SU-DHL-6 (cell line): ENCODE data around the gene VTA1.

Experiments used
- H2AFZ ChIP-seq: fragments of 200-600 bp; sonication (generic); 2 replicates; pipeline ENCODE4 v1.6.1; 2014; ENCODE audit warnings: low read depth, mild to moderate bottlenecking, moderate library complexity, mixed read lengths, antibody characterized with exemption, low read length; ENCODE audit not compliant: severe bottlenecking
- H3F3A ChIP-seq: fragments of 200-600 bp; shearing (Covaris generic); 2 replicates; pipeline ENCODE4 v1.6.0; 2016; ENCODE audit warnings: antibody characterized with exemption, mild to moderate bottlenecking; ENCODE audit not compliant: insufficient read depth
- H3K27ac ChIP-seq: fragments of 200-600 bp; sonication (generic); 2 replicates; pipeline ENCODE4 v1.5.1; 2016; ENCODE audit warnings: low read depth, mild to moderate bottlenecking, low read length, moderate library complexity, mixed read lengths
- H3K27me3 ChIP-seq: fragments of 200-600 bp; sonication (generic), shearing (Covaris generic); 2 replicates; pipeline ENCODE4 v1.6.0; 2014; ENCODE audit warnings: mild to moderate bottlenecking, low read length
- H3K36me3 ChIP-seq: fragments of 200-600 bp; sonication (generic); 2 replicates; pipeline ENCODE4 v1.6.1; 2014; ENCODE audit warnings: mild to moderate bottlenecking, low read length, mixed read lengths
- H3K4me2 ChIP-seq: fragments of 300-600, 200-600 bp; shearing (Covaris generic), sonication (generic); 2 replicates; pipeline ENCODE4 v1.6.0; 2014; ENCODE audit warnings: low read length, low read depth, mild to moderate bottlenecking; ENCODE audit not compliant: poor library complexity, severe bottlenecking
- H3K4me3 ChIP-seq: fragments of 200-600 bp; sonication (generic); 2 replicates; pipeline ENCODE4 v1.5.1; 2014; ENCODE audit warnings: antibody characterized with exemption, low read length, mild to moderate bottlenecking, mixed read lengths; ENCODE audit not compliant: insufficient read depth, poor library complexity, severe bottlenecking
- H3K79me2 ChIP-seq: fragments of 200-600 bp; sonication (generic); 2 replicates; pipeline ENCODE4 v1.6.1; 2014; ENCODE audit warnings: mild to moderate bottlenecking, low read length, moderate library complexity; ENCODE audit not compliant: insufficient read depth
- H3K9ac ChIP-seq: fragments of 200-600 bp; sonication (generic); 2 replicates; pipeline ENCODE4 v1.7.0; 2014; ENCODE audit warnings: mild to moderate bottlenecking, low read length
- H3K9me2 ChIP-seq: fragments of 200-600 bp; sonication (generic); replicated peaks from 2 replicates; pipeline ENCODE4 v1.6.1; 2014; ENCODE audit warnings: low read length; ENCODE audit not compliant: insufficient read depth
- H3K9me3 ChIP-seq: fragments of 200-600 bp; sonication (generic); 2 replicates; pipeline ENCODE4 v1.6.1; 2014; ENCODE audit warnings: low read length, mixed read lengths; ENCODE audit not compliant: insufficient read depth
- H4K20me1 ChIP-seq: fragments of 200-600 bp; sonication (generic); 2 replicates; pipeline ENCODE4 v1.6.1; 2014; ENCODE audit warnings: low read depth, mild to moderate bottlenecking, antibody characterized with exemption, low read length, moderate library complexity, mixed read lengths
- CTCF ChIP-seq: fragments of 200-600 bp; sonication (generic); IDR thresholded peaks from one replicate; pipeline ENCODE4 v1.5.1; 2017; ENCODE audit warnings: antibody characterized with exemption, mild to moderate bottlenecking, low read length, moderate library complexity; ENCODE audit not compliant: insufficient read depth, poor library complexity, severe bottlenecking
- EZH2phosphoT487 ChIP-seq: fragments of 200-600 bp; sonication (generic), shearing (Covaris generic); conservative IDR thresholded peaks from 2 replicates; pipeline ENCODE4 v1.6.1; 2018; ENCODE audit warnings: mild to moderate bottlenecking, antibody characterized with exemption, low read length, moderate library complexity, mixed read lengths

VTA1 gene

GRCh38 chr6:142266060-142266459 is 119.0 kb downstream of the VTA1 start:
- Histone ChIP-seq H3K4me3 (no peak overlapping the region), H3K9me2 (no peaks in the 10 kb centered on the region), H2AFZ (no peak overlapping the region), H3F3A (no peaks in the 10 kb centered on the region), H3K27ac (no peak overlapping the region), H3K79me2 (no peaks in the 10 kb centered on the region), H4K20me1 (no peaks in the 10 kb centered on the region), H3K9ac (no peak overlapping the region), H3K27me3 (no peaks in the 10 kb centered on the region), H3K9me3 (no peaks in the 10 kb centered on the region), H3K4me2 (no peak overlapping the region), H3K36me3 (no peaks in the 10 kb centered on the region)
- TF ChIP-seq CTCF (no peak), EZH2phosphoT487 (no peak)

GRCh38 chr6:142271476-142271875 is 124.4 kb downstream of the VTA1 start:
- TF ChIP-seq EZH2phosphoT487 = no peak
- TF ChIP-seq CTCF = no peak
- no peaks in the 10 kb centered on the region for H3K27me3 ChIP-seq
- no peak overlapping the region for H3K4me2 ChIP-seq
- H3K79me2 ChIP-seq = no peaks in the 10 kb centered on the region
- H3K4me3 ChIP-seq = no peak overlapping the region
- no peak overlapping the region for H2AFZ ChIP-seq
- no peaks in the 10 kb centered on the region for H4K20me1 ChIP-seq
- no peaks in the 10 kb centered on the region for H3K9me2 ChIP-seq
- no peaks in the 10 kb centered on the region for H3K9me3 ChIP-seq
- H3K36me3 ChIP-seq = no peaks in the 10 kb centered on the region
- H3F3A ChIP-seq = no peaks in the 10 kb centered on the region
- H3K27ac ChIP-seq = no peak overlapping the region
- no peak overlapping the region for H3K9ac ChIP-seq
